Measurements from ENCODE around the gene ATG2A. TPM values are rescaled to one million over a fixed set of nuclear protein-coding genes. Genes with fewer than 3 reads are reported as not detected.

ATG2A gene
- total RNA-seq, 1 experiment from 2014 or later = 24.7 TPM

- ATAC-seq (no peak), DNase-seq (ENCODE audit: low read depth, low spot score) (no peak)
- no peak overlapping the region for H3K4me2 ChIP-seq (ENCODE audit: low read length)
- H3K9ac ChIP-seq (ENCODE audit: low read length) = no peak overlapping the region
- BruUV-seq (replicated peaks) = no TSS peak
- H3K36me3 ChIP-seq (ENCODE audit: control insufficient read depth in 1 of 2, insufficient read depth in 2 of 2, low read length in 2 of 2) = no peaks in the 10 kb centered on the region
- no peak overlapping the region for H2AFZ ChIP-seq (ENCODE audit: low read depth, low read length, poor library complexity, severe bottlenecking)
- no peak overlapping the region for H3K4me3 ChIP-seq (replicated peaks in 1 of 2; ENCODE audit: low read depth in 1 of 2, low read length in 2 of 2)
- RAD21 ChIA-PET (ENCODE audit: low non-redundant PET in 1 of 2, low total read pairs in 2 of 2, uncharacterized antibody in 2 of 2, unreplicated experiment in 2 of 2) = no interaction called here
- POLR2A ChIA-PET = no interaction called here
- H4K20me1 ChIP-seq (ENCODE audit: insufficient read depth) = no peaks in the 10 kb centered on the region
- intact Hi-C loops (cut with micrococcal nuclease) = no loop called here
- no peaks in the 10 kb centered on the region for H3K79me2 ChIP-seq (ENCODE audit: insufficient read depth, low read length)
- H3K27ac ChIP-seq (ENCODE audit: low read depth, low read length) = no peak overlapping the region
- no peaks in the 10 kb centered on the region for H3K9me2 ChIP-seq (ENCODE audit: insufficient read depth)
- CTCF ChIA-PET = no interaction called here
- TF ChIP-seq ATF3 (IDR thresholded peaks at IDR 0.05) = no peak
- TF ChIP-seq REST (IDR thresholded peaks at IDR 0.05; ENCODE audit: low read depth) = no peak
- TF ChIP-seq EGR1 (IDR thresholded peaks at IDR 0.05; ENCODE audit: low read depth) = no peak
- TF ChIP-seq ZFX (IDR thresholded peaks at IDR 0.05) = no peak
- no peak for TF ChIP-seq CTCF (IDR thresholded peaks at IDR 0.05 in 2 of 3, conservative IDR thresholded peaks at IDR 0.05 in 1 of 3; ENCODE audit: borderline replicate concordance in 1 of 3, insufficient read depth in 1 of 3, low read depth in 2 of 3, low read length in 2 of 3)
- TF ChIP-seq JUND (IDR thresholded peaks at IDR 0.05) = no peak
- TF ChIP-seq POLR2AphosphoS5 (IDR thresholded peaks at IDR 0.05; ENCODE audit: low read depth, low read length) = no peak
- no peak for TF ChIP-seq CBX3 (IDR thresholded peaks at IDR 0.05; ENCODE audit: low read depth)
- no peak for TF ChIP-seq SIN3A (IDR thresholded peaks at IDR 0.05; ENCODE audit: low read depth)
- TF ChIP-seq TCF7L2 (IDR thresholded peaks at IDR 0.05; ENCODE audit: borderline replicate concordance, extremely low read depth, insufficient read depth, insufficient read length) = no peak
- no peak for TF ChIP-seq ELF1 (IDR thresholded peaks at IDR 0.05; ENCODE audit: borderline replicate concordance, low read depth)
- no peak for TF ChIP-seq FOSL1 (IDR thresholded peaks at IDR 0.05; ENCODE audit: low read depth)
- no peak for TF ChIP-seq ZNF274 (IDR thresholded peaks at IDR 0.05; ENCODE audit: low read depth, low read length)
- no peak for TF ChIP-seq EZH2phosphoT487 (IDR thresholded peaks at IDR 0.05; ENCODE audit: borderline replicate concordance)
- TF ChIP-seq SRF (IDR thresholded peaks at IDR 0.05; ENCODE audit: low read depth) = no peak
- peaks cover 8 to 15% of the 10 kb centered on the region in 2 experiments; a peak in 3 of 4 replicates for H3K4me1 ChIP-seq (ENCODE audit: control insufficient read depth in 1 of 2, insufficient read depth in 2 of 2, low read length in 2 of 2)
- no peaks in the 10 kb centered on the region for H3K27me3 ChIP-seq (ENCODE audit: insufficient read depth, low read length)
- no peaks in the 10 kb centered on the region for H3K9me3 ChIP-seq (ENCODE audit: control insufficient read depth in 1 of 2, insufficient read depth in 1 of 2, low read depth in 1 of 2, low read length in 2 of 2)
These were observed 19.5 kb upstream of the ATG2A start for GRCh38 chr11:64936539-64936938.

All from HCT116 (cell line).